Natural killer cell (primary cell): ENCODE results near the gene PRAMEF12. TPM values are rescaled to one million over a fixed set of nuclear protein-coding genes. Genes with fewer than 3 reads are reported as not detected.

Experiments used
- ATAC-seq, 3 donors: fragments of 150-1000 bp in 2 of 3; fragments of 200-7000 bp in 1 of 3; cut with Tn5 transposase; 1 replicate in 1 of 3; 2 replicates in 2 of 3; pipeline ENCODE4 v1.10.0; 2021; ENCODE audit warnings: mild to moderate bottlenecking in 2 of 3, moderate library complexity in 2 of 3
- DNase-seq, 2 donors: peaks; one replicate each; pipeline versions ENCODE4 v3.0.0 to v3.0.0-alpha.2; 2013 to 2021; ENCODE audit warnings: mixed read lengths in 1 of 2
- H3K27ac ChIP-seq: one replicate; pipeline ENCODE4 v1.5.1; 2013; ENCODE audit warnings: mild to moderate bottlenecking, low read length
- H3K27me3 ChIP-seq: one replicate; pipeline ENCODE4 v1.6.1; 2013; ENCODE audit warnings: low read length; ENCODE audit not compliant: control insufficient read depth, insufficient read depth
- H3K36me3 ChIP-seq: one replicate; pipeline ENCODE4 v1.6.1; 2013; ENCODE audit warnings: low read length; ENCODE audit not compliant: control insufficient read depth, insufficient read depth
- H3K4me1 ChIP-seq: one replicate; pipeline ENCODE4 v1.6.1; 2013; ENCODE audit warnings: low read length; ENCODE audit not compliant: control insufficient read depth, insufficient read depth
- H3K4me3 ChIP-seq: one replicate; pipeline ENCODE4 v1.5.1; 2013; ENCODE audit warnings: low read length
- H3K9me3 ChIP-seq: one replicate; pipeline ENCODE4 v1.6.1; 2013; ENCODE audit warnings: low read length; ENCODE audit not compliant: control insufficient read depth, insufficient read depth
- H3K27ac Mint-ChIP-seq, 2 donors: one replicate each; pipeline ENCODE4 v1.8.0; 2022; ENCODE audit warnings: mild to moderate bottlenecking in 2 of 2, mixed read lengths in 2 of 2, moderate library complexity in 1 of 2
- H3K27me3 Mint-ChIP-seq, 2 donors: one replicate each; pipeline ENCODE4 v1.8.0; 2022; ENCODE audit warnings: low read depth in 2 of 2, mixed read lengths in 2 of 2
- H3K36me3 Mint-ChIP-seq: one replicate; pipeline ENCODE4 v1.8.0; 2022; ENCODE audit warnings: mixed read lengths
- H3K4me1 Mint-ChIP-seq, 2 donors: one replicate each; pipeline ENCODE4 v1.8.0; 2022; ENCODE audit warnings: mixed read lengths in 2 of 2
- H3K4me3 Mint-ChIP-seq: one replicate; pipeline ENCODE4 v1.8.0; 2022; ENCODE audit warnings: mild to moderate bottlenecking, moderate library complexity, mixed read lengths
- H3K9me3 Mint-ChIP-seq, 2 donors: one replicate each; pipeline ENCODE4 v1.8.0; 2022; ENCODE audit warnings: mixed read lengths in 2 of 2
- WGBS: methylation state at CpG from one replicate; pipeline ENCODE4 v1.1.7; 2013; ENCODE audit warnings: missing lambda C conversion rate; ENCODE audit not compliant: insufficient coverage; 5-methylcytosine and 5-hydroxymethylcytosine counted together
- intact Hi-C: fragments of 100-400 bp; cut with micrococcal nuclease; formaldehyde crosslinking; loops from one replicate; pipeline ENCODE4 v1.14.2; 2022
- total RNA-seq, 4 donors: library from RNA; stranded (reverse); fragments of 120-200 nt in 1 of 4; gene quantifications; one replicate each; pipeline versions ENCODE4 v1.2.3 to v1.2.4, GENCODE V29; 2013 to 2022
- TF ChIP-seq, protein P1 (sequence below): fragments of 200-600 bp; IDR thresholded peaks from one replicate; pipeline ENCODE4 v1.8.0; 2022; ENCODE audit warnings: antibody characterized with exemption

Gene PRAMEF12
- total RNA-seq, 3 donors from 2014 or later (not counting 1 experiment from before 2014, with no cell fraction given): not detected

DNA sequence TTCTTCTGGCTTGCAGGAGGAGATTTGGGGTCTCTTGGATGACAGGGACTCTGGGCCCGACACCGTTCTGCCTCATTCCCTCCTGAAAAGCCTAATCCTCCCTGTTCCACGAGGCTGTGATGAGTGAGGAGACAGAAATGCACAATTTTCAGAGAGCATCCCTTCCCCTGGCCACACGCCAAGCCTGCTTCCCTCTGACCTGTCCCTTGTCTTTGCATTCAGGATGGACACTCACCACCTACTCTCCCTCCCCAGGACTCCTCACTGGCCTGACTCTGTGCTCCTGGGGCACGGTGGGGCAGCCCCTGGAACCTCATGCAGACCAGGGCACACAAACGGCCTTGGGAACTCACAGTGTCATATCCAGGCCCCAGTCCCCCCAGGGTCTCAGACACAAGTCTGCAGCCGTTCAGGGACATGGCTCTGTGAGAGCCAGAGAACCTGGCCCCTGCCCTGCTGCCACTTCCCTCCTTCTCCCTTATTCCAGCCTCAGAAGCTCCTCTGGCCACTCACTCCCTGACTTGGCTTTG is 3.5 kb upstream of the PRAMEF12 start:
- Mint-ChIP-seq H3K27me3 (peaks cover 18 to 77% of the 10 kb centered on the region in 2 donors), H3K27ac (no peak overlapping the region), H3K4me1 (no peaks in the 10 kb centered on the region), H3K36me3 (no peaks in the 10 kb centered on the region), H3K4me3 (no peak overlapping the region), H3K9me3 (no peaks in the 10 kb centered on the region)
- DNase-seq (no peak), ATAC-seq (no peak)
- no peak overlapping the region for H3K4me3 ChIP-seq
- no peaks in the 10 kb centered on the region for H3K9me3 ChIP-seq
- no peaks in the 10 kb centered on the region for H3K36me3 ChIP-seq
- TF ChIP-seq, protein P1, sequence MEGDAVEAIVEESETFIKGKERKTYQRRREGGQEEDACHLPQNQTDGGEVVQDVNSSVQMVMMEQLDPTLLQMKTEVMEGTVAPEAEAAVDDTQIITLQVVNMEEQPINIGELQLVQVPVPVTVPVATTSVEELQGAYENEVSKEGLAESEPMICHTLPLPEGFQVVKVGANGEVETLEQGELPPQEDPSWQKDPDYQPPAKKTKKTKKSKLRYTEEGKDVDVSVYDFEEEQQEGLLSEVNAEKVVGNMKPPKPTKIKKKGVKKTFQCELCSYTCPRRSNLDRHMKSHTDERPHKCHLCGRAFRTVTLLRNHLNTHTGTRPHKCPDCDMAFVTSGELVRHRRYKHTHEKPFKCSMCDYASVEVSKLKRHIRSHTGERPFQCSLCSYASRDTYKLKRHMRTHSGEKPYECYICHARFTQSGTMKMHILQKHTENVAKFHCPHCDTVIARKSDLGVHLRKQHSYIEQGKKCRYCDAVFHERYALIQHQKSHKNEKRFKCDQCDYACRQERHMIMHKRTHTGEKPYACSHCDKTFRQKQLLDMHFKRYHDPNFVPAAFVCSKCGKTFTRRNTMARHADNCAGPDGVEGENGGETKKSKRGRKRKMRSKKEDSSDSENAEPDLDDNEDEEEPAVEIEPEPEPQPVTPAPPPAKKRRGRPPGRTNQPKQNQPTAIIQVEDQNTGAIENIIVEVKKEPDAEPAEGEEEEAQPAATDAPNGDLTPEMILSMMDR: no peak
- no peaks in the 10 kb centered on the region for H3K4me1 ChIP-seq
- no peaks in the 10 kb centered on the region for H3K27me3 ChIP-seq
- intact Hi-C loops: no loop called here
- 65% methylated on average over 7 of the region's 7 CpGs for WGBS
- no peak overlapping the region for H3K27ac ChIP-seq

DNA sequence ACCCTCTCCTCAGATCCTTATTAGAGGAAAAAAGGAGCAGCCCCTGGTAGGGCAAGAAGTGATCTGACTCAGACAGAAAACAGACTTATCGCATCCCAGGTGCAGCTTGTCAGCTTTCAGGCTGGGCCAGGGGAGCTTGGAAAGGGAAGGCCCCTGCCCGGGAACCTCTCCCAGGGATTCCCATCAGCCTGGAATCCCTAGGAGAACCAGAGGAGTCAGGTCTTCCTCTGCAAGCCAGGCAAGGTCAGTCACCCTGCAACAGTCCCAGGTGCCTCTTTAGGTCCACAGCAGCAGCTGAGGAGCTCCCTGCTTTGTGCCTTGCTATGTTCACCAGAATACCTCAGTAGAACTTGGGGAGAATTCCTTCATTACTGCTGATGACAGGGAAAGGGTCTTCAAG is 2.9 kb upstream of the PRAMEF12 start:
- TF ChIP-seq, protein P1: no peak
- Histone ChIP-seq H3K27ac (no peak overlapping the region), H3K4me1 (no peaks in the 10 kb centered on the region), H3K4me3 (no peak overlapping the region), H3K36me3 (no peaks in the 10 kb centered on the region), H3K9me3 (no peaks in the 10 kb centered on the region), H3K27me3 (no peaks in the 10 kb centered on the region)
- no peaks in the 10 kb centered on the region for H3K9me3 Mint-ChIP-seq
- H3K4me3 Mint-ChIP-seq: no peak overlapping the region
- H3K27me3 Mint-ChIP-seq: peaks cover 18 to 77% of the 10 kb centered on the region in 2 donors
- H3K36me3 Mint-ChIP-seq: no peaks in the 10 kb centered on the region
- no peak overlapping the region for H3K27ac Mint-ChIP-seq
- WGBS: 80% methylated on average over 2 of the region's 2 CpGs
- ATAC-seq: no peak
- H3K4me1 Mint-ChIP-seq: no peaks in the 10 kb centered on the region
- DNase-seq: no peak
- intact Hi-C loops: no loop called here

DNA sequence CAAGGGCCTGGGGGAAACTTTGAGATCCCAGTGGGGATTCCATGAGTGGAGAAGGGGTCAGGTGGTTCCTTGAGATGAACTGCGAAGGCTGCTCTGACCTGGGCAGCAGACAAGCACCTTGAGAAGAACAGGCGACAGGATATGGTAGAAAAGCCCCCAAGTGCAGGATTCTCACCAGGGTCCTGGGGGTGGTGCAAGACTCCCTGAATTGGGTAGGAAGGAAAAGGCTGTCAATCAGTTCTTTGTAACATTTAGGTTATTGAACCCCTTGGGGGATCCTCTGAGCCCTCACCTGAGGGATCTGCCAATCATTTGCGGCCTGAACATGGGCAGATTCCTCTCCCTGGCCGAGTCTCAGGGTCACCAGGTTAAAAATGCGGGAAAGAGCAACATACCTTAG is 2.4 kb upstream of the PRAMEF12 start:
- H3K36me3 ChIP-seq: no peaks in the 10 kb centered on the region
- DNase-seq (no peak), ATAC-seq (no peak)
- H3K9me3 Mint-ChIP-seq: no peaks in the 10 kb centered on the region
- no peak overlapping the region for H3K27ac ChIP-seq
- H3K27me3 ChIP-seq: no peaks in the 10 kb centered on the region
- WGBS: 74% methylated on average over 5 of the region's 5 CpGs
- no peaks in the 10 kb centered on the region for H3K4me1 ChIP-seq
- no peaks in the 10 kb centered on the region for H3K9me3 ChIP-seq
- intact Hi-C loops: no loop called here
- H3K36me3 Mint-ChIP-seq: no peaks in the 10 kb centered on the region
- H3K4me3 ChIP-seq: no peak overlapping the region
- peaks cover 18 to 71% of the 10 kb centered on the region in 2 donors for H3K27me3 Mint-ChIP-seq
- no peaks in the 10 kb centered on the region for H3K4me1 Mint-ChIP-seq
- no peak overlapping the region for H3K4me3 Mint-ChIP-seq
- TF ChIP-seq, protein P1: no peak
- no peak overlapping the region for H3K27ac Mint-ChIP-seq

DNA sequence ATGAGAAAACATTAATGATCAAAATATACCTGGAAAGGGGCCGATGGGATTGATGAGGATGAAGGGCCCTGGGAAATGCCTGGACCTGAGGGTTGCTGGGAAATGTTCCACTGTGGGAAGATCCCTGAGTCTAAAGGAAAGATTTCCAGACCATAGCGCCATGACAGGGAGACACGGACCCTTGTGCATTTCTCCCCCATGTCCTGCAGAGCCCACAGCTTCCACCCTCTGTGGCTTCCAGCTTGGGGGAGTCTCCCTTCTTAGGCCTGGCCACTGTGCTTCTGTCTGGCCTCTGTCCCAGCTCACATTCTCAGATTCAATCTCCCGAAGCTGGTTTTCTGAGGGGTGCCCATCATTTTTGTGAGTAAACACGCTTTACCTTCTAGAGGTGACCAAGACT is 1.0 kb upstream of the PRAMEF12 start:
- intact Hi-C loops: no loop called here

More for the DNA sequence above, 1.0 kb upstream of the PRAMEF12 start:
- Mint-ChIP-seq H3K4me1 (no peaks in the 10 kb centered on the region), H3K27ac (no peak overlapping the region), H3K36me3 (no peaks in the 10 kb centered on the region), H3K4me3 (no peak overlapping the region), H3K9me3 (no peaks in the 10 kb centered on the region), H3K27me3 (peaks cover 19 to 59% of the 10 kb centered on the region in 2 donors)
- no peaks in the 10 kb centered on the region for H3K9me3 ChIP-seq
- no peak overlapping the region for H3K27ac ChIP-seq
- TF ChIP-seq, protein P1: no peak
- WGBS: 85% methylated on average over 5 of the region's 5 CpGs
- H3K36me3 ChIP-seq: no peaks in the 10 kb centered on the region
- H3K27me3 ChIP-seq: no peaks in the 10 kb centered on the region
- no peaks in the 10 kb centered on the region for H3K4me1 ChIP-seq
- no peak overlapping the region for H3K4me3 ChIP-seq
- no peak for DNase-seq
- no peak for ATAC-seq
